HG02571 (cell line): ENCODE data around the gene PLXNA3.
A peak's percentile ranks its signal among the peaks of the same experiment; 100 is the strongest.

Experiments
- ATAC-seq: cut with Tn5 transposase; IDR thresholded peaks from one replicate; pipeline ENCODE4 v1.9.1; 2021; ENCODE audit warnings: mild to moderate bottlenecking, moderate library complexity; ENCODE audit not compliant: unreplicated experiment

Gene PLXNA3

GRCh38 chrX:154476821-154477220 is 18.7 kb downstream of the PLXNA3 start:
- ATAC-seq: no peak

GRCh38 chrX:154477891-154478477 is 19.9 kb downstream of the PLXNA3 start:
- no peak for ATAC-seq

GRCh38 chrX:154478728-154479622 is 20.9 kb downstream of the PLXNA3 start, which contains the start of gene LAGE3:
Gene LAGE3, minus strand, starts transcription at chrX:154479281. Its CDS starts 366 bp downstream, at chrX:154478915.
- ATAC-seq: peak; percentile 76

- no peak for ATAC-seq
Observed at GRCh38 chrX:154481195-154481594, 23.1 kb downstream of the PLXNA3 start.

GRCh38 chrX:154481911-154482601 is 24.0 kb downstream of the PLXNA3 start:
- ATAC-seq: no peak

GRCh38 chrX:154482786-154483185 is 24.7 kb downstream of the PLXNA3 start:
- no peak for ATAC-seq

GRCh38 chrX:154483325-154483724 is 25.2 kb downstream of the PLXNA3 start:
- ATAC-seq: no peak

- no peak for ATAC-seq
Observed at GRCh38 chrX:154484255-154485149, 26.4 kb downstream of the PLXNA3 start.

GRCh38 chrX:154485150-154486051 is 27.3 kb downstream of the PLXNA3 start:
- ATAC-seq: no peak

GRCh38 chrX:154486052-154486395 is 27.9 kb downstream of the PLXNA3 start:
- no peak for ATAC-seq

- no peak for ATAC-seq
Observed at GRCh38 chrX:154486396-154487207, 28.5 kb downstream of the PLXNA3 start, which contains the start of gene UBL4A. Gene UBL4A, minus strand, starts transcription at chrX:154486615. Its CDS starts 31 bp downstream, at chrX:154486584.

GRCh38 chrX:154487518-154488290 is 29.6 kb downstream of the PLXNA3 start:
- no peak for ATAC-seq

- ATAC-seq: no peak
Observed at GRCh38 chrX:154488336-154489075, 30.4 kb downstream of the PLXNA3 start.

GRCh38 chrX:154489182-154489581 is 31.1 kb downstream of the PLXNA3 start:
- no peak for ATAC-seq

- peak; percentile 6 for ATAC-seq
Observed at GRCh38 chrX:154490021-154490413, 31.9 kb downstream of the PLXNA3 start.

- peak; percentile 68 for ATAC-seq
Observed at GRCh38 chrX:154490414-154491083, 32.5 kb downstream of the PLXNA3 start, which contains the start of gene SLC10A3. Gene SLC10A3, minus strand, starts transcription at chrX:154490629. Its CDS starts 1,689 bp downstream, at chrX:154488940.

- ATAC-seq: no peak
Observed at GRCh38 chrX:154494715-154495114, 36.6 kb downstream of the PLXNA3 start.
